ENCODE data around the gene KMT2A. TPM values are rescaled to one million over a fixed set of nuclear protein-coding genes. Genes with fewer than 3 reads are reported as not detected.
A peak's percentile ranks its signal among the peaks of the same experiment; 100 is the strongest.

The KMT2A gene
- total RNA-seq, 1 experiment from 2014 or later: 50.4 TPM

- H3K27ac ChIP-seq (ENCODE audit: low read depth, low read length): no peak overlapping the region
- no TSS peak for BruUV-seq (replicated peaks)
These were observed 86.3 kb downstream of the KMT2A start for GRCh38 chr11:118522571-118523072.

More at GRCh38 chr11:118522571-118523072, 86.3 kb downstream of the KMT2A start:
- Histone ChIP-seq H3K4me2 (ENCODE audit: low read length) (no peak overlapping the region), H3K79me2 (ENCODE audit: insufficient read depth, low read length) (no peaks in the 10 kb centered on the region), H3K4me3 (replicated peaks in 1 of 2; ENCODE audit: low read depth in 1 of 2, low read length in 2 of 2) (no peak overlapping the region), H4K20me1 (ENCODE audit: insufficient read depth) (no peaks in the 10 kb centered on the region), H3K36me3 (ENCODE audit: control insufficient read depth in 1 of 2, insufficient read depth in 2 of 2, low read length in 2 of 2) (peaks cover 20 to 33% of the 10 kb centered on the region in 2 experiments; a peak in 3 of 4 replicates), H2AFZ (ENCODE audit: low read depth, low read length, poor library complexity, severe bottlenecking) (no peak overlapping the region), H3K9me2 (ENCODE audit: insufficient read depth) (no peaks in the 10 kb centered on the region), H3K4me1 (ENCODE audit: control insufficient read depth in 1 of 2, insufficient read depth in 2 of 2, low read length in 2 of 2) (no peaks in the 10 kb centered on the region; a peak in 1 of 4 replicates), H3K27me3 (ENCODE audit: insufficient read depth, low read length) (no peaks in the 10 kb centered on the region), H3K9me3 (ENCODE audit: control insufficient read depth in 1 of 2, insufficient read depth in 1 of 2, low read depth in 1 of 2, low read length in 2 of 2) (no peaks in the 10 kb centered on the region), H3K9ac (ENCODE audit: low read length) (no peak overlapping the region)
- TF ChIP-seq RAD21 (IDR thresholded peaks at IDR 0.05; ENCODE audit: low read depth): peak; percentile 40; the same call in 1 of the 2 replicates
- TF ChIP-seq POLR2AphosphoS5 (IDR thresholded peaks at IDR 0.05; ENCODE audit: low read depth, low read length): no peak
- no peak for TF ChIP-seq CBX3 (IDR thresholded peaks at IDR 0.05; ENCODE audit: low read depth)
- no peak for TF ChIP-seq SRF (IDR thresholded peaks at IDR 0.05; ENCODE audit: low read depth)
- peak; percentile 15 to 66 (median 53); a peak in 5 of 6 replicates for TF ChIP-seq CTCF (IDR thresholded peaks at IDR 0.05 in 2 of 3, conservative IDR thresholded peaks at IDR 0.05 in 1 of 3; ENCODE audit: borderline replicate concordance in 1 of 3, insufficient read depth in 1 of 3, low read depth in 2 of 3, low read length in 2 of 3)
- no peak for TF ChIP-seq EZH2phosphoT487 (IDR thresholded peaks at IDR 0.05; ENCODE audit: borderline replicate concordance)
- TF ChIP-seq REST (IDR thresholded peaks at IDR 0.05; ENCODE audit: low read depth): no peak
- no peak for TF ChIP-seq ZNF274 (IDR thresholded peaks at IDR 0.05; ENCODE audit: low read depth, low read length)
- no peak for TF ChIP-seq FOSL1 (IDR thresholded peaks at IDR 0.05; ENCODE audit: low read depth)
- TF ChIP-seq SP1 (IDR thresholded peaks at IDR 0.05; ENCODE audit: low read depth): no peak
- TF ChIP-seq YY1 (IDR thresholded peaks at IDR 0.05; ENCODE audit: extremely low read depth, insufficient replicate concordance, low read depth, low read length): no peak
- TF ChIP-seq JUND (IDR thresholded peaks at IDR 0.05): no peak
- TF ChIP-seq EGR1 (IDR thresholded peaks at IDR 0.05; ENCODE audit: low read depth): no peak
- no peak for TF ChIP-seq ZFX (IDR thresholded peaks at IDR 0.05)
- no peak for TF ChIP-seq SIN3A (IDR thresholded peaks at IDR 0.05; ENCODE audit: low read depth)
- RAD21 ChIA-PET (ENCODE audit: low non-redundant PET in 1 of 2, low total read pairs in 2 of 2, uncharacterized antibody in 2 of 2, unreplicated experiment in 2 of 2): no interaction called here
- CTCF ChIA-PET: interaction anchor here (1.2 kb wide), 1 partner anchor 227 kb away, joined by 3 read pairs; no protein-coding TSS in a partner anchor
- DNase-seq (ENCODE audit: low read depth, low spot score): no peak
- intact Hi-C loops (cut with micrococcal nuclease): no loop called here
- ATAC-seq: peak; percentile 93
- POLR2A ChIA-PET: no interaction called here
